HG03520 (cell line): Measurements from ENCODE around the gene C1orf141.
"Not testable (repeated sequence)": the region's sequence is repeated elsewhere in the genome, so short reads cannot be mapped to it uniquely, and the experiment has no call there.

Experiments
- ATAC-seq: cut with Tn5 transposase; IDR thresholded peaks from one replicate; pipeline ENCODE4 v1.9.1; 2021; ENCODE audit warnings: mild to moderate bottlenecking, moderate library complexity; ENCODE audit not compliant: unreplicated experiment

Gene C1orf141

GRCh38 chr1:67134695-67135094, at the start of gene C1orf141:
TSS of gene C1orf141 (minus strand) at chr1:67134970. CDS start at chr1:67127240, 7,730 bp downstream.
- ATAC-seq, result no peak

DNA sequence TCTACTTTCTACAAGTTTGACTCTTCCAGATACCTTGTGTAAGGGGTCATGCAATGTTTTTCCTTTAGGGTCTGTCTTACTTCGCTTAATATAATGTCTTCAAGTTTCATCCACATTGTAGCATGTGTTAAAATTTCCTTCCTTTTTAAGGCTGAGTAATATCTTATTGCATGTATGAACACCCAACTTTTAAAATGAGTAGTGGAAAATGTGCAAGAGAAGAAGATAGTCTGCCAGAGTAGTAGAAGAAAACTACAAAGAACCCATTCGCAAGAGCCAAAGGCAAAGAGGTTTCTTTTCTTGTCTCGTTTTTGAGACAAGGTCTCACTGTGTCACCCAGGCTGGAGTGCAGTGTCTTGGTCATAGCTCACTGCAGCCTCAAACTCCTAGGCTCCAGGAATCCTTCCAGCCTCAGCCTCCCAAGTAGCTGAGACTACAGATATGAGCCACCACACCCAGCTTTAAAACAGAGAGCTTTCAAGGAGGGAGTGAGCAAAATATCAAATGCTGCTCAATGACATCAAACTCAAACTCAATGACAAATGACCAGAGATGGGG, 40.8 kb upstream of the C1orf141 start:
- no peak for ATAC-seq

DNA sequence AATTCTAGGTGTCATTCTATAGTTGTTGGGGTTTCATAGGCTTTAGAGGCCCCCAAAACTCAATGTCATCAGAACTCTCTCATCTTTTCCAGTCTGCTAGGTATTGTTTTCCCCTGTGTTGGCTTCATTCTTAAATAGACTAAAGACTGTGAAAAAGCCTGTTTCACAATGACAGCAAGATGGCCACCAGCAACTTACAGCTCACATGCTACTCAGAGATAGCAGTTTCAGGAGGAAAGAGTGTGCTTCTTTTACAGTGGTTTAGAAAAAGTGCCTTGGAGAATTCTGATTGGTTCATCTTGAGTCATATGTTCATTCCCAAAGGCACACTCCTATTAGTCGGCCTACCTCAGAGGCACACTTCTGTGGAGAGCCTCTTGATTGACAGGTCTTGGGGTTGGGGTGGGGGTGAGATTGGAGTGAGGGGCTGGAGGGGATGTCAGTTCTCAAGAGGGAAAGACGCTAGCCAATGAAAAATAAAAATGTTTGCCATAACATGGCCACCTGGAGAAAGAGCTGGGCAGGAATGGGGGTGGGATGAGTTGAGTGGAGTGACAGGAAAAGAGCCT, 40.0 kb upstream of the C1orf141 start:
- ATAC-seq, result peak; percentile 57

DNA sequence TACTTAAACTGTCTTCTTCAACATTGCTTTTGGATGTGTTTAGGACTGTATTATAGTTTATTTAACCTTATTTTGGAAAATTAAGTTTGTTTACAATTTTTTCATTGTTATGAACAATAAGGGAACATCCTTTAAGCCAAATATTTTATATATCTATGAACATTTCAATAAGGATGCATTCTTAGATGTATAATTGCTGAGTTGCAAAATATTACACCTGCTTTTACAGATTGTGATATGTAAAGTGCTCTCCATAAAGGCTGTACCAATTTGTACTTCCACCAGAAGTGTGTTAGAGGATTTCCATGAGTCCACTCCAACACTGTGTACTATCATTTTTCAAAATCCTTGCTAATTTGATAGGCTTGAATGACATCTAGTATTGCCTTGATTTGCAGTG, 39.2 kb upstream of the C1orf141 start:
- no peak for ATAC-seq

GRCh38 chr1:67171978-67172377, 37.2 kb upstream of the C1orf141 start:
- no peak for ATAC-seq

DNA sequence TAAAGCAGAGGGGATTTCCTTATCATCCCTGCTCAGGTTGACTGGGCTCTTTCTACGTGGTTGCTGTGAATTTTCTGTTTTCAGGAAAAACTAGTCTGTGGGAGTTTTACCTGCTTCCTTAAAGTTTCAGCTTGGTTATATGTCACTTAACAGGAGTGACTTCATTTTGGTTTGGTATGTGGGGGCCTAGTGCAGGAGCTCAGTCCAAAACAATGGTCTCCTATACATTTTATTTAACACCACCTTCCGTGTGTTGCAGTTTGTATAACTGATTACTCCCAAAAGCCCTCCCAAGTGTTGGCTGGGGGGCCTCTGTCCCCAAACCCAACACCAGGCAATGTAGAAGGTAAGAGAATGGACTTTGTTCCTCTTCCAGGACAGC, 36.8 kb upstream of the C1orf141 start:
- no peak for ATAC-seq

DNA sequence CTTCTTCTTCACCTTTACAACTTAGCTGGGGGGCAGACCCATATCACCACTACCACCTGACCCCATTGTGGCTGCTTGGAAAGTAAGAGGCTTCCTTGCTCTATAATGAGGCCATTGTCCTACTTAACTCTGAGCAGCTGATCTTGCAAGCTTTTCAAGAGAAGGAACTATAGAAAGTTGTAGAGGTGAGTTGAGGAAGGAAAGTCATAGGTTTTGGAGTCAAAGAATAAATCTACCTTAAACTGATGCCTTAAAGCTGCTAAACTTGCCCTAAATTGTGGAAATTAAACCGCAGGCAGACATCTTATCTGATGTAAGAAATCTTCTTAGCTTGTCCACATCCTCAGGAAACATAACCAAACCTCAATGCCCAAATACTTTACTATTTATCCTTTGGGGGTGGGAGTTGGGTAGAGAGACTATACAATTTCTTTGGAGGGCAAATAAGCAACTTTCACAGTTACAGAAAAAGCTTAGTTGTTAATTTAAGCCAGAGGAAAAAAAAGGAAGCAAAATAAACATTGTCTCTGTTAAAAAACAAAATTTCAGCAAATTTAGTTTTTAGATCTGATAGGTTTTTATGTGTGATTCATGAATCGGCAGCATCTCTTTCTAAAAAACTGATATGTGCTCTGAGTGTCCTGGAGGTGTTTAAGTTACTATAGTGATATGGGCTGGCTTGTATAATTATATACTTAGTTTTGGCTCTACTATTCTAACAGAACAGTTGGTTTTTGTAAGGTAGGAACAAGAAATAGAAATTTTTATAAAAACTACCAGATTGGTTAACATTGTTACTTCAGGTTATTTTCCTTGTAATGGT, 36.2 kb upstream of the C1orf141 start:
- no peak for ATAC-seq

DNA sequence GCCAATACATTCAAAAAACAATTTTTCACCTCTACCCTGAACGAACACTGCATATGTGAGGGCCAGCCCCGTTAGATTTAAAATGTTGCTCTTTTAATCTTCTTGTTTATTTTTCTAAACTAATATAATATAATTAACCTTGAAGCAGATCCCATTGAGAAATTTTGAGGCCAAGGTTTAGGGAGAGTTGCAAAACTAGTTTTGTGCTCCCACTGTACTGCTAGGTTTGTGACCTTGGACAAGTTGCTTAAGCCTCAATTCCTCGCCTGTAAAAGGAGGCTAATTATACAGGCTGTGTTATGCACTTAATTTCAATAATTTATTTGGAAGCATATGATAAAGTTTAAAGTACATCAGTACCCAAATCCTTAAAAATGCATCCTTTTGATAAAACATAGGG, 35.2 kb upstream of the C1orf141 start:
- ATAC-seq, result no peak

DNA sequence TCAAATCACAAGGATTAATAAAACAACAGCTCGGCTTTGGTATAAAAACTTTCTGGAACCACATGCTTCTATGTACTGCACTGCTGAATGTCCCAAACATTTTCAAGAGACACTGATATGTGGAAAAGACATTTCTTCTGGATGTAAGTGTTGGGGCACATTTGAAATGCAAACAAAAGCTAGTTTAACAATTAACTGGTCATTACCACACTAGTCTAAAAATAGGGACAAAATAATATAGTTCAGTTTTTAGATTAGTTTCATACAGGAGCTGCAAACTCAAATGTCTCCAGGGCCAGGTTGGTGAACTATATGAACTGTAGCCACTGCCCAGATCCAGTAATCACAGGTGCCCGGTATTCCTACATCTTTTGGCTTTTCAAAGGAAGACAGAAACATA, 34.7 kb upstream of the C1orf141 start:
- ATAC-seq, result no peak

DNA sequence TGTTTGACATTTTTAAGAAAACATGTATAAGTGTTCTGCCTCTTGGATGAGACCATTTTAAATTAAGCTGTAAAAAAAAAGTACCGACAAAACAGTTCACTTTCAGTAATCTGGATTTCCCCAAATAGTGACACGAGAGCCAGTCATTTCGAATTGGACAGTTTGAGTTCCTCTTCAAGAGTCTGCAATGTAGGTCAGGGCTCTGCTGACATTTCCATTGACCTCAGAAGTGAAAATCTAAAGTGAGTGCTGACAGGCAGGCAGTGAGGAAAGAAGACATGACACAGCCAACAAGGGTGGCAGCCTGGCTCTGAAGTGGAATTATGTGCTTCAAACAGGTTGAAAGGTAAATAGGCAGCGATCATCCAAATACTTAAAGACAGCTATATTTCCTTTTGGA, 31.4 kb upstream of the C1orf141 start, which contains the start of gene IL23R:
Gene IL23R, plus strand, starts transcription at position 259 of the 400 bp plus-strand sequence. CDS start 1,667 bp downstream, outside the sequence.
- peak; percentile 85 for ATAC-seq

DNA sequence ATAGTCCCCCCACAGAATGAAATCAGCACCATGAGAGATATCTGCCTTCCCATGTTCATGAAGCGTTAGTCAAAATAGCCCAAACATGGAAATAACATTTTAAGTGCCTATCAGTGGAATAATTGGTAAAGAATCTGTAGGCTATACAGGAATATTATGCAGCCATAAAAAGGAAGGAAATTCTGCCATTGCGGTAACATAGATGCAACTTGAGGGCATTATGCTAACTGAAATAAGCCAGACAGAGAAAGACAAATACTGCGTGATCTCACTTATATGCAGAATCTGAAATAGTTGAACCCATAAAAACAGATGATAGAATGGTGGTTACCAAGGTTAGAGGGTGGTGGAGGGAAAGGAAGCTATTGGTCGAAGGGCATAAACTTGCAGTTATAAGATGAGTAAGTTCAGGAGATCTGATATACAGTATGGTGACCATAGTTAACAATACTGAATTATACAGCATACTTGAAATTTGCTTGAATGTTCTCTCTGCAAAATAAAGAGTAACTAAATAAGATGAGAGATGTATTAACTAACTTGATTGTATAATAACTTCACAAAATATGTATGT, 30.8 kb upstream of the C1orf141 start:
- ATAC-seq, result no peak

DNA sequence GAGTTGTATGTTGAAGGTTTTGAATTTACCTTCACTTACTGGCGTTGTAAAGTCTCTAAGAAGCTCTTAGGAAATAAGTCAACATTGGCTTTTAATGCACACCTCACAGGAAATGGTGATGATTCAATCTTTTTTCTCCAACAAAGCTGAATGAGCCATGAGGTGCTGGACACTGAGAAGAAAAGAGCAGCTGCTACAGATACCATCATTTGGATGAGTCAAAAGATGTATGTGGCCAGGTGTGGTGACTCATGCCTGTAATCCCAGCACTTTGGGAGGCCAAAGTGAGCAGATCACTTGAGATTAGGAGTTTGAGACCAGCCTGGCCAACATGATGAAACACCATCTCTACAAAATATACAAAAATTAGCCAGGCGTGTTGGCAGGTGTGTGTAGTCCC, 28.2 kb upstream of the C1orf141 start:
- peak; percentile 44 for ATAC-seq

DNA sequence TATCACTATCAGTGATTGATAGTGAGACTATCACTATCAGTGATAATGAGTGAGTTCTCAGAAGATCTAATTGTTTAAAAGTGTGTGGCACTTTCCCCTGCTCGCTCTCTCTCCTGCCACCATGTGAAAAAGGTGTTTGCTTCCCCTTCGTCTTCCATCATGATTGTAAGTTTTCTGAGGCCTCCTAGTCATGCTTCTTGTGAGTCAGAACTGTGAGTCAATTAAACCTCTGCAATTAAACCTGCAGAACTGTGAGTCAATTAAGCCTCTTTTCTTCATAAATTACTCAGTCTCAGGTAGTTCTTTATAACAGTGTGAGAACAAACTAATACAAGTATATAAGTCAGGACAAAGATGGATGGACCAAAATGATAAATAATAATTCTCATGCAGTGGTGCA, 24.5 kb upstream of the C1orf141 start:
- no peak for ATAC-seq

- no peak for ATAC-seq
These were observed 23.6 kb upstream of the C1orf141 start for GRCh38 chr1:67158401-67158800.

DNA sequence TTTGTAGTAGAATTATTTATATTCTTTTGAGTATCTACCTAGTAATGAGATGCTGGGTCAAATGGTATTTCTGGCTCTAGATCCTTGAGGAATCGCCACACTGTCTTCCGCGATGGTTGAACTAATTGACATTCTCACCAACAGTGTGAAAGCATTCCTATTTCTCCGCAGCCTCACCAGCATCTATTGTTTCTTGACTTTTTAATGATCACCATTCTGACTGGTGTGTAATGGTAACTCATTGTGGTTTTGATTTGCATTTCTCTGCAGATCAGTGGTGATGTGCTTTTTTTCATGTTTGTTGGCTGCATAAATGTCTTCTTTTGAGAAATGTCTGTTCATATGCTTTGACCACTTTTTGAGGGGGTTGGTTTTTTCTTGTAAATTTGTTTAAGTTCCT, 16.2 kb upstream of the C1orf141 start:
- ATAC-seq, result no peak

- ATAC-seq, result peak; percentile 92
These were observed 14.5 kb upstream of the C1orf141 start for GRCh38 chr1:67149179-67149770.

DNA sequence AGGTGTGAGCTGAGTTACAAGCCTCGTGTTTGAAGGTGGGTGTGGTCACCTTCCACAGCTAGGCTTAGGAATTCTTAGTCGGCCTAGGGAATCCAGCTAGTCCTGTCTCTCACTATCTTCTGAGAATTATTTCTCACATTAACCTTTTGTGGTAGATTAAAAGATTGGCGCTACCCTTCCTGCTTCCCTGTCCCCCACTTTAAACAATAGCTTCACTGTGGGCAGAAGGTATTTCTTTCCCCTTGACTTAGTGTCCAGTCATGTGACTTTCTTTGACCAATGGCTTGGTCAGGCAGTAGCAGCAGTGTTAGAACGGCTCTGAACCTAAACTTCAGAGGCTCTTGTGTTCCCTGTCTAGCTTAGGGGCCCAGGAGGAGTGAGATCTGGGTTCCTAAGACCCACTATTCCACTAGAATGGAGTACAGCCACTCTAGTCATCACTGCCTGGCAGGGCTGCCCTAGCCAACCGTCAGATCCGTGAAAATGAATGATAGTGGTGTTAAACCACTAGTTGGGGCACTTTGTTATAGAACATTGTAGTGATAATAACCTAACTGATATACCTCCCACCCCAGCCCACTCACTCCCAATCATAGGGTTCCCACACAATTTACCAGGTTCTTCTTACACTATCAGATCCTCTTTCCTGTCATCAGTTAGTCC, 13.9 kb upstream of the C1orf141 start:
- ATAC-seq, result peak; percentile 12

DNA sequence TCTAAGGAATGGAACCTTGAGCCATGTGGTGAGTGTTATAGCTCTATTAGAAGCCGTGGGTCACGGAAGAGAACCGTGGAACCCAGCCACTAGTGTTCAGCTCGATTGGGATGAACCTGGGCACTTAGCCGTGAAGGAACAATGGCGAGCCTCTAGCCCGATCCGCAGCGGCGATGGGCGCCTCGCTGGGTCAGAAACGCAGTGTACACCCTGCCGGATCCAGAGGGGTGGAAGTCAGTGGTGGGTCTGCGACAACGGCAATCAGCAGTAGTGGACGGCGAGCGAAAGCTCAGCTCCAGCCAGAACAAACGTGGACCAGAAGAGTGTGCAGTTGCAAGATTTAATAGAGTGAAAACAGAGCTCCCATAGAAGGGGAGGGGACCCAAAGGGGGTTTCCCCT, 13.2 kb upstream of the C1orf141 start:
- not testable (repeated sequence) for ATAC-seq

DNA sequence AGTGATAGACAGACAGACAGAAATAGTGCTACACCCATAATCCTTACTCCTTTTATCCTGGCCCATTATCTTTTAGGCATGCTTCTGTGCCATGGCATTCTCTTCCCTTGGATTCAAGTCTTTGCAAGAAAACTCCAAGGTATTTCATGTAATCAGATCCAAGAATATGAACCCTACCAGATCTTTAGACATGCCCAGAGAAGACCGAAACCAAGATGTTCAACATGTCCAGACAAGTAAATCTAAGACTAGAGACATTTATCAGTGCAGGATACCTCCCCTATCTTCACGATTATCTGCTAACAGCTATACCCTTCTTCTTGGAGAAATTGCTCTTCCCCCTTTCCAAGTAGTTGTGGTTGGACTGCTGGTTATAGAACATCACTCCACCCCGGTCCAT, 11.8 kb upstream of the C1orf141 start:
- no peak for ATAC-seq

DNA sequence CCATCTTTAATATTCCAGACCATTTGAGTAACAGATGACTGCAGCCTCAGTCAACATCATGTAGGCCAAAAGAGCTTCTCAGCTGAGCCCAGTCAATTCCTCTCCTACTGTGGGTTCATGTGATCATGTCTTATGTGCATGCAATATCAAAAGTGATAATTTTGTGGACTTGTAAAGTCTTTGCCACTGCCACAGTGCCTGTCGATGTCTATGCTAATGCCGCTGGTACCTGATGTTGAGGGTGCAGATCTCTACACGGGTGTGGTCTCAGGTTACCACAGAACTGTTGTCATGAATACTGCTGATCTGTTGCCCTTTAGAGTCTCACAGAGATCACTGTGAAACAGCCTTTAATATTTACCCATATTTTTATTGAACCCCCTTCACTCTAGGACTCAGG, 11.3 kb upstream of the C1orf141 start:
- no peak for ATAC-seq

DNA sequence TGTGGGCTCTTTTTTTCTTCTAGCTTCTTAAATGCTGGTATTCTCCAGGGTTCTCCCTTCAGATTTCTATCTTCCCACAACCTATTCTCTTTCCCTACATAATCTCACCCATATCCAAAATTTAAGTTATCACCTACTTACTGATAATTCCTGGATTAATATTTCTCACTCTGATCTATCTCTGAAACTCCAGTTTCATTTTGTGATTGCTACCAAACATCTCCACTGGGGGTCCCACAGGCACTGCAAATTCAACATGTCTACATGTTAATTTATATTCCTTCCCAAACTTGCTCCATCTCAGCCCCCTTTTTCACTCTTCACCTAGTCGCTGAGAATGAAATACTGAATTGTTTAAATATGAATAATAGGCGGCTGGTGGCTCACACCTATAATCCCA, 9.9 kb upstream of the C1orf141 start:
- ATAC-seq, result no peak
